ENCODE data around the gene SPATA9. TPM values are rescaled to one million over a fixed set of nuclear protein-coding genes. Genes with fewer than 3 reads are reported as not detected.

SPATA9 gene
- total and polyA plus RNA-seq, 9 of the 15 experiments (the other 6 are each of a cell fraction or from before 2014, with no cell fraction given): 0.16 to 5.5 (median 0.39) TPM; not detected in 3

GRCh38 chr5:95730730-95731570, 48.2 kb upstream of the SPATA9 start, which contains the start of gene RHOBTB3 (continued):
- TF ChIP-seq DMBX1 (CRISPR knock-in tag; IDR thresholded peaks at IDR 0.05; ENCODE audit: borderline replicate concordance): 0 out of 2 replicates have a peak, but pooled peaks have one; percentile 62
- TF ChIP-seq MXI1 (IDR thresholded peaks at IDR 0.05; ENCODE audit: low read depth, low read length): peak; percentile 21; the same call in 1 of the 2 replicates
- no peak; the same call in 1 of the 2 replicates for TF ChIP-seq ZSCAN32 (CRISPR knock-in tag; IDR thresholded peaks at IDR 0.05)
- peak; percentile 74; the same call in 1 of the 2 replicates for TF ChIP-seq POLR2AphosphoS5 (IDR thresholded peaks at IDR 0.05; ENCODE audit: control insufficient read depth, insufficient read depth, low read depth, low read length)
- TF ChIP-seq HOMEZ (CRISPR knock-in tag; IDR thresholded peaks at IDR 0.05): no peak
- TF ChIP-seq NR2F6 (CRISPR knock-in tag; IDR thresholded peaks at IDR 0.05): no peak
- TF ChIP-seq MAX (CRISPR knock-in tag; IDR thresholded peaks at IDR 0.05): peak; percentile 24; the same call in 1 of the 2 replicates
- no peak for TF ChIP-seq IFI16 (CRISPR knock-in tag; IDR thresholded peaks at IDR 0.05)
- TF ChIP-seq FOXP4 (CRISPR knock-in tag; IDR thresholded peaks at IDR 0.05; ENCODE audit: borderline replicate concordance): no peak
- peak; percentile 83; the same call in 1 of the 2 replicates for TF ChIP-seq MTA3 (IDR thresholded peaks at IDR 0.05; ENCODE audit: borderline replicate concordance)
- peak; percentile 86 for TF ChIP-seq TAF1 (IDR thresholded peaks at IDR 0.05; ENCODE audit: control insufficient read depth, extremely low read depth, insufficient read depth, low read length, severe bottlenecking)
- TF ChIP-seq HDAC3 (IDR thresholded peaks at IDR 0.05; ENCODE audit: borderline replicate concordance, partially characterized antibody): peak; percentile 50
- peak; percentile 1 for TF ChIP-seq CTCFL (IDR thresholded peaks at IDR 0.05; ENCODE audit: borderline replicate concordance, insufficient read depth, low read depth, low read length, poor library complexity, severe bottlenecking)
- TF ChIP-seq MCM3 (IDR thresholded peaks at IDR 0.05): no peak
- peak; percentile 40 for TF ChIP-seq CREM (IDR thresholded peaks at IDR 0.05; ENCODE audit: low read depth)
- no peak for TF ChIP-seq MCM5 (IDR thresholded peaks at IDR 0.05; ENCODE audit: low read depth)
